Measurements from ENCODE around the gene ALK. TPM values are rescaled to one million over a fixed set of nuclear protein-coding genes. Genes with fewer than 3 reads are reported as not detected.
"Not testable (repeated sequence)": the region's sequence is repeated elsewhere in the genome, so short reads cannot be mapped to it uniquely, and the experiment has no call there.

ALK gene
- total RNA-seq, 4 donors from 2014 or later: 0.83 to 1.6 (median 1.2) TPM

DNA sequence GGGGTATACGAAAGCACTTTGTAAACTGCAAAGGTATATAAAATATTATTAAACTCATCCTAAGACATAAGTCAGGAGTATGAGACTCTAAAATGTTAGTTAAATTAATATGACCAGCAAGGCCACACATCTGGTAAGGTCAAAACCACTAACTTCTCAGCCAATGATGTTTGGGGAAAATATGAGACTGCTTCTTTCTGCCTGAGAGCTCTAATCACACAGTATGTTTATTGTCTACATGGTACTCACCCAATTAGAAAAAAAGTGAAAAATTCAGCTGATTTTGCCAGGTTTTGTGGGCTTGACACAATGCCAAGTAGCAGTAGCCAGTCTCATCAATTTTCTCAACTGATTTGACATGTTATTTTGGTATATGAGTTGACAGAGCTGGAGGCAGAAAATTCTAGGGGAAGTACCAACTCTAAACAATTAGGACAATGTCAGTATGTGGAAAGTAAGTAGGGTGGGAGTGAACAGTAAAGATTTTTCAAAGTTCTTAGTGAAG is 87.3 kb downstream of the ALK start:
- no peak for DNase-seq (ENCODE audit: extremely low spot score)
- H3K4me3 ChIP-seq: no peak overlapping the region
- H3K4me1 ChIP-seq: peaks cover 0 to 18% (median 14%) of the 10 kb centered on the region in 4 donors
- no peaks in the 10 kb centered on the region for H3K36me3 ChIP-seq
- H3K27ac ChIP-seq (replicated peaks in 1 of 4): no peak overlapping the region
- no peak for TF ChIP-seq EP300 (IDR thresholded peaks at IDR 0.05)
- TF ChIP-seq, protein P1, sequence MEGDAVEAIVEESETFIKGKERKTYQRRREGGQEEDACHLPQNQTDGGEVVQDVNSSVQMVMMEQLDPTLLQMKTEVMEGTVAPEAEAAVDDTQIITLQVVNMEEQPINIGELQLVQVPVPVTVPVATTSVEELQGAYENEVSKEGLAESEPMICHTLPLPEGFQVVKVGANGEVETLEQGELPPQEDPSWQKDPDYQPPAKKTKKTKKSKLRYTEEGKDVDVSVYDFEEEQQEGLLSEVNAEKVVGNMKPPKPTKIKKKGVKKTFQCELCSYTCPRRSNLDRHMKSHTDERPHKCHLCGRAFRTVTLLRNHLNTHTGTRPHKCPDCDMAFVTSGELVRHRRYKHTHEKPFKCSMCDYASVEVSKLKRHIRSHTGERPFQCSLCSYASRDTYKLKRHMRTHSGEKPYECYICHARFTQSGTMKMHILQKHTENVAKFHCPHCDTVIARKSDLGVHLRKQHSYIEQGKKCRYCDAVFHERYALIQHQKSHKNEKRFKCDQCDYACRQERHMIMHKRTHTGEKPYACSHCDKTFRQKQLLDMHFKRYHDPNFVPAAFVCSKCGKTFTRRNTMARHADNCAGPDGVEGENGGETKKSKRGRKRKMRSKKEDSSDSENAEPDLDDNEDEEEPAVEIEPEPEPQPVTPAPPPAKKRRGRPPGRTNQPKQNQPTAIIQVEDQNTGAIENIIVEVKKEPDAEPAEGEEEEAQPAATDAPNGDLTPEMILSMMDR (IDR thresholded peaks at IDR 0.05): no peak
- TF ChIP-seq POLR2AphosphoS5 (IDR thresholded peaks at IDR 0.05): no peak
- no peak for TF ChIP-seq POLR2A (IDR thresholded peaks at IDR 0.05; ENCODE audit: low read depth)
- intact Hi-C loops (cut with DNase I): no loop called here
- WGBS: 100% methylated on average over 1 of the region's 1 CpG
- H3K27me3 ChIP-seq: no peaks in the 10 kb centered on the region
- H3K9me3 ChIP-seq: peaks cover 0 to 14% (median 10%) of the 10 kb centered on the region in 4 donors

DNA sequence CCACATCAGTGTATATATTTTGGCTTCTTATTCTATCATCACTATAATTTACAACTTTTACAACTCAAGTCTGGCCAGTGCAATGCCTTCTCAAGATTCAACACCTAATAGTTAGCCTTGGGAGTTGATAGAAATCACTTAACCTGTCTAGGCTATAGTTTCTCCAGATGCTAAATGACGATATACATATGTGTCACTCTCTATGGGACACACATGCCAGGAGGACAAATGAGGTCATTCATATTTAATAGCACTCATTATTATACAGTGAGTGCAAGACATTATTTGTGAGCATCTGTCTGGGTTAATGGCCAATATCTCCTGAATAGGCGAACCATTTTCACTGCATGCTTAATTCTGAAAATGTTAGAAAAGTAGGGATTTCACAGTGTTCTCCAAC is 89.8 kb downstream of the ALK start:
- Histone ChIP-seq H3K4me1 (peaks cover 0 to 18% (median 14%) of the 10 kb centered on the region in 4 donors), H3K4me3 (no peak overlapping the region), H3K27me3 (no peaks in the 10 kb centered on the region), H3K36me3 (no peaks in the 10 kb centered on the region), H3K27ac (replicated peaks in 1 of 4) (no peak overlapping the region), H3K9me3 (no peaks in the 10 kb centered on the region)
- TF ChIP-seq POLR2AphosphoS5 (IDR thresholded peaks at IDR 0.05) (no peak), EP300 (IDR thresholded peaks at IDR 0.05) (no peak), POLR2A (IDR thresholded peaks at IDR 0.05; ENCODE audit: low read depth) (no peak)
- TF ChIP-seq, protein P1 (IDR thresholded peaks at IDR 0.05): no peak
- intact Hi-C loops (cut with DNase I): no loop called here
- no peak for DNase-seq (ENCODE audit: extremely low spot score)
- WGBS: 84% methylated on average over 2 of the region's 2 CpGs

DNA sequence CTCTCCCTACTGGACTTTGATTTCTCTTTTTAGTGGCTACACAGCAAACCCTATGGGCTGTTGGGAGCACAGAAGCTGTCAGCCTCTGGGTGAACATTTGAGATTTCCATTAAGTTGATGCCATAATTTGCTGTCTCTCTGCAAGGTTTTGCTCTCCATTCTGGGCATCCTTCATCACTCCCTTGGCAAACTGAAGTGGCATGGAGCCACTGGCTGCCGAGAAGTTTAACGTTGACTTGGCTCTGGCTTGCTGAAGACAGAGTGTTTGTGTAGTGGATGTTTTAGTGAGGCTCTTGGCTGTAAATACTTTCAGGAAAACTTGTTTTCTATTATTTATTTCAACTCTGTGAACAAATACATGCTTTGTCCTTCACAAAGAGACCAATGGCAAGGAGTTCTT is 91.5 kb downstream of the ALK start:
- Histone ChIP-seq H3K36me3 (no peaks in the 10 kb centered on the region), H3K4me1 (peaks cover 0 to 18% (median 14%) of the 10 kb centered on the region in 4 donors), H3K27ac (replicated peaks in 1 of 4) (no peak overlapping the region), H3K9me3 (no peaks in the 10 kb centered on the region), H3K27me3 (no peaks in the 10 kb centered on the region), H3K4me3 (no peak overlapping the region)
- DNase-seq (ENCODE audit: extremely low spot score): no peak
- 65% methylated on average over 2 of the region's 2 CpGs for WGBS
- no peak for TF ChIP-seq EP300 (IDR thresholded peaks at IDR 0.05)
- TF ChIP-seq POLR2A (IDR thresholded peaks at IDR 0.05; ENCODE audit: low read depth): no peak
- TF ChIP-seq, protein P1 (IDR thresholded peaks at IDR 0.05): no peak
- no peak for TF ChIP-seq POLR2AphosphoS5 (IDR thresholded peaks at IDR 0.05)
- intact Hi-C loops (cut with DNase I): no loop called here

DNA sequence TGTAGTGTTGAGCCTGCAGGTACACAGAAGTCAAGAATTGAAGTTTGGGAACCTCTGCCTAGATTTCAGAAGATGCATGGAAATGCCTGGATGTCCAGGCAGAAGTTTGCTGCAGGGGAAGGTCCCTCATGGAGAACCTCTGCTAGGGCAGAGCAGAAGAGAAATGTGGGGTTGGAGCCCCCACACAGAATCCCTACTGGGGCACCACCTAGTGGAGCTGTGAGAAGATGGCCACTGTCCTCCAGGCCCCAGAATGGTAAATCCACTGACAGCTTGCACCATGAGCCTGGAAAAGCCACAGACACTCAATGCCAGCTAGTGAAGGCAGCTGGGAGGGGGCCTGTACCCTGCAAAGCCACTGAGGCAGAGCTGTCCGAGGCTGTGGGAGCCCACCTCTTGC is 97.2 kb downstream of the ALK start:
- H3K27ac ChIP-seq (replicated peaks in 1 of 4): not testable (repeated sequence)
- WGBS: 86% methylated on average over 1 of the region's 1 CpG

DNA sequence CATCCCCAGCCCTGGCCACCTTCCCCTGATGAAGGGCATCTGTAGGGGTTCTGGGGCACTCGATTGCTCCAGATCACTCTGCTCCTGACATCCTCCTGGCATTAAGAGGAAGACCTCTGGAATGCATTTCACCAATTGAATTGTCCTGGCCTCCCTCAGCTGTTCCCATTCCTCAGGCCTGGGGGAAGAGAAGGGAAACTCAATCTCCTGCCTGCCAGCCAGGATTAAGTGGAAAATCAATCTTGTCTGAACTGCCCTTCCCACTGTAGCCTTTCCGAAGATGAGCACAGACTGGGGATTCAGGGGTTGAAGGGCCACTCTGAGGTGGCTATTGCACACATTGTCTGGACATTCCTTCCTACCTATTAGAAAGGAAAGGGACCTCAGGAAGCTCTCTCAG is 99.8 kb downstream of the ALK start:
- no peaks in the 10 kb centered on the region for H3K9me3 ChIP-seq
- 60% methylated on average over 2 of the region's 2 CpGs for WGBS
- peaks cover 3 to 31% (median 29%) of the 10 kb centered on the region in 4 donors for H3K4me1 ChIP-seq
- H3K36me3 ChIP-seq: no peaks in the 10 kb centered on the region
- H3K27ac ChIP-seq (replicated peaks in 1 of 4): no peak overlapping the region
- TF ChIP-seq EP300 (IDR thresholded peaks at IDR 0.05) (no peak), POLR2A (IDR thresholded peaks at IDR 0.05; ENCODE audit: low read depth) (no peak), POLR2AphosphoS5 (IDR thresholded peaks at IDR 0.05) (no peak)
- TF ChIP-seq, protein P1 (IDR thresholded peaks at IDR 0.05): no peak
- no peaks in the 10 kb centered on the region for H3K27me3 ChIP-seq
- no peak for DNase-seq (ENCODE audit: extremely low spot score)
- H3K4me3 ChIP-seq: no peak overlapping the region
- intact Hi-C loops (cut with DNase I): no loop called here

More for the DNA sequence above, 97.2 kb downstream of the ALK start:
- H3K9me3 ChIP-seq; H3K4me3 ChIP-seq; intact Hi-C loops (cut with DNase I); DNase-seq (ENCODE audit: extremely low spot score); H3K4me1 ChIP-seq; H3K36me3 ChIP-seq; H3K27me3 ChIP-seq: not testable (repeated sequence)

Measured in esophagus muscularis mucosa (tissue), 4 donors.